OCI-LY7 (cell line): ENCODE measurements around the gene AARS2. TPM values are rescaled to one million over a fixed set of nuclear protein-coding genes. Genes with fewer than 3 reads are reported as not detected.

Source experiments
- BruUV-seq: library from RNA; stranded (reverse); fragments of 400-500 nt; replicated peaks from 2 replicates; lab custom pipeline; 2021; lab: Mats Ljungman, UMichigan
- CTCF ChIA-PET: fragments of 300-600 bp; sonication (Branson Sonifier 250); formaldehyde crosslinking; loops from one replicate; lab custom pipeline; 2022; ENCODE audit warnings: antibody characterized with exemption; ENCODE audit not compliant: unreplicated experiment; lab: Charles Lee
- POLR2A ChIA-PET: fragments of 300-600 bp; sonication (Branson Sonifier 250); formaldehyde crosslinking; loops from one replicate; lab custom pipeline; 2022; ENCODE audit warnings: antibody characterized with exemption; lab: Charles Lee
- DNase-seq: peaks from one replicate; pipeline ENCODE4 v3.0.0-alpha.2; 2015; ENCODE audit warnings: low spot score
- H2AFZ ChIP-seq: fragments of 200-600 bp; sonication (generic), shearing (Covaris generic); 2 replicates; pipeline ENCODE4 v1.6.1; 2014; ENCODE audit warnings: mild to moderate bottlenecking, antibody characterized with exemption, low read length, moderate library complexity
- H3K27ac ChIP-seq: fragments of 200-600 bp; sonication (generic); 2 replicates; pipeline ENCODE4 v1.5.1; 2014; ENCODE audit warnings: mixed run types, low read depth, mild to moderate bottlenecking, moderate library complexity, low read length, inconsistent platforms; ENCODE audit not compliant: poor library complexity, severe bottlenecking
- H3K36me3 ChIP-seq: fragments of 200-600 bp; sonication (generic); 2 replicates; pipeline ENCODE4 v1.6.1; 2014; ENCODE audit warnings: mild to moderate bottlenecking, antibody characterized with exemption, low read length, moderate library complexity, mixed read lengths; ENCODE audit not compliant: insufficient read depth
- H3K4me1 ChIP-seq: fragments of 200-600 bp; sonication (generic); 2 replicates; pipeline ENCODE4 v1.5.1; 2014; ENCODE audit warnings: mild to moderate bottlenecking, low read length; ENCODE audit not compliant: insufficient read depth, poor library complexity, severe bottlenecking
- H3K4me2 ChIP-seq: fragments of 200-600 bp; sonication (generic); 2 replicates; pipeline ENCODE4 v1.6.1; 2014; ENCODE audit warnings: mild to moderate bottlenecking, low read length
- H3K4me3 ChIP-seq: fragments of 200-600 bp; sonication (generic); 2 replicates; pipeline ENCODE4 v1.5.1; 2014; ENCODE audit warnings: mild to moderate bottlenecking, low read depth, low read length; ENCODE audit not compliant: poor library complexity, severe bottlenecking
- H3K79me2 ChIP-seq: fragments of 200-600 bp; sonication (generic); 2 replicates; pipeline ENCODE4 v1.6.1; 2016; ENCODE audit warnings: low read depth, mild to moderate bottlenecking, low read length, moderate library complexity, mixed read lengths; ENCODE audit not compliant: insufficient read depth
- H3K9me2 ChIP-seq: fragments of 200-600 bp; sonication (generic); 2 replicates; pipeline ENCODE4 v1.6.1; 2016; ENCODE audit warnings: mild to moderate bottlenecking, low read length, mixed read lengths; ENCODE audit not compliant: insufficient read depth
- H3K9me3 ChIP-seq: fragments of 200-600 bp; sonication (generic); 2 replicates; pipeline ENCODE4 v1.6.1; 2014; ENCODE audit warnings: mild to moderate bottlenecking, mixed run types, low read length, mixed read lengths
- H4K20me1 ChIP-seq: fragments of 200-600 bp; sonication (generic); 2 replicates; pipeline ENCODE4 v1.6.1; 2014; ENCODE audit warnings: mild to moderate bottlenecking, antibody characterized with exemption, low read length, moderate library complexity, mixed read lengths; ENCODE audit not compliant: insufficient read depth
- EZH2phosphoT487 ChIP-seq: fragments of 200-600 bp; sonication (generic); IDR thresholded peaks from 2 replicates; pipeline ENCODE4 v1.6.1; 2018; ENCODE audit warnings: low read depth, borderline replicate concordance, mild to moderate bottlenecking, mixed run types, antibody characterized with exemption, low read length, moderate library complexity, mixed read lengths
- intact Hi-C: fragments of 100-400 bp; cut with micrococcal nuclease; formaldehyde crosslinking; loops from one replicate; pipeline ENCODE4 v1.10.0; 2022; ENCODE audit not compliant: unreplicated experiment
- total RNA-seq, 2 experiments: library from RNA; depleted of rRNA in 1 of 2; stranded (reverse); fragments of >200 nt in 1 of 2; shearing (Covaris generic) in 1 of 2; gene quantifications; 2 replicates each; pipeline ENCODE4 v1.2.3, GENCODE V29; 2014 to 2022
- TF ChIP-seq, protein P1 (sequence below): fragments of 200-600 bp; sonication (generic); conservative IDR thresholded peaks from 2 replicates; pipeline ENCODE4 v1.5.1; 2014; ENCODE audit warnings: mild to moderate bottlenecking, antibody characterized with exemption, low read length, moderate library complexity, mixed read lengths

AARS2 gene
- total RNA-seq, 2 experiments from 2014 or later: 20.7 to 22.0 TPM

- intact Hi-C loops: no loop called here
- Histone ChIP-seq H3K4me3 (no peak overlapping the region), H2AFZ (no peak overlapping the region), H3K79me2 (peaks cover 11% of the 10 kb centered on the region; the same call in 1 of the 2 replicates), H3K4me2 (no peak overlapping the region), H3K9me2 (no peaks in the 10 kb centered on the region), H3K4me1 (peaks cover 10% of the 10 kb centered on the region), H3K27ac (no peak overlapping the region), H4K20me1 (no peaks in the 10 kb centered on the region), H3K9me3 (no peaks in the 10 kb centered on the region), H3K36me3 (peaks cover 61% of the 10 kb centered on the region)
- POLR2A ChIA-PET: interaction anchor here (0.6 to 1.2 kb wide), 2 partner anchors 23 to 124 kb away, joined by 3 read pairs; no protein-coding TSS in a partner anchor
- CTCF ChIA-PET: interaction anchor here (0.6 kb wide), 1 partner anchor 217 kb away, joined by 3 read pairs; no protein-coding TSS in a partner anchor
- no peak for DNase-seq
- no TSS peak for BruUV-seq
- TF ChIP-seq, protein P1, sequence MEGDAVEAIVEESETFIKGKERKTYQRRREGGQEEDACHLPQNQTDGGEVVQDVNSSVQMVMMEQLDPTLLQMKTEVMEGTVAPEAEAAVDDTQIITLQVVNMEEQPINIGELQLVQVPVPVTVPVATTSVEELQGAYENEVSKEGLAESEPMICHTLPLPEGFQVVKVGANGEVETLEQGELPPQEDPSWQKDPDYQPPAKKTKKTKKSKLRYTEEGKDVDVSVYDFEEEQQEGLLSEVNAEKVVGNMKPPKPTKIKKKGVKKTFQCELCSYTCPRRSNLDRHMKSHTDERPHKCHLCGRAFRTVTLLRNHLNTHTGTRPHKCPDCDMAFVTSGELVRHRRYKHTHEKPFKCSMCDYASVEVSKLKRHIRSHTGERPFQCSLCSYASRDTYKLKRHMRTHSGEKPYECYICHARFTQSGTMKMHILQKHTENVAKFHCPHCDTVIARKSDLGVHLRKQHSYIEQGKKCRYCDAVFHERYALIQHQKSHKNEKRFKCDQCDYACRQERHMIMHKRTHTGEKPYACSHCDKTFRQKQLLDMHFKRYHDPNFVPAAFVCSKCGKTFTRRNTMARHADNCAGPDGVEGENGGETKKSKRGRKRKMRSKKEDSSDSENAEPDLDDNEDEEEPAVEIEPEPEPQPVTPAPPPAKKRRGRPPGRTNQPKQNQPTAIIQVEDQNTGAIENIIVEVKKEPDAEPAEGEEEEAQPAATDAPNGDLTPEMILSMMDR: no peak
- no peak for TF ChIP-seq EZH2phosphoT487
Measured at GRCh38 chr6:44309631-44310030, 3.5 kb downstream of the AARS2 start.

DNA sequence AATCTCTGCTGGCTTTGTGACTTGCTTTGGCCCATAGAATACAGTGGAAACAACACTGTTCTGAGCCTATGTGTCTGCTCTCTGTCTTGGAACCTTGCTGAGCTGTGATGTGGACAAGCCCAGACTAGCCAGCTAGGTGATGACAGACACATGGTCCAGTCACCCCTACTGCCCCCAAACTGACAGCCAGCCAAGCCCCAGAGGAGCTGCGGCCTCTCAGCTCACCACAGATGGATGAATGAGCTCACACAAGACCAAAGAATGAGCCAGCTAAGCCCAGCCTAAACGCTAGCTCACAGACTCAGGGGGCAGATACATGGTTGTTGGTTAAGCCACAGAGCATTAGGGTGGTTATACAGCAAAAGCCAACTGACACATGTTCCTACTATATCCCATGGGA is 4.1 kb downstream of the AARS2 start:
- intact Hi-C loops: no loop called here
- no TSS peak for BruUV-seq
- TF ChIP-seq, protein P1: no peak
- no peak for TF ChIP-seq EZH2phosphoT487
- Histone ChIP-seq H3K4me2 (no peak overlapping the region), H4K20me1 (no peaks in the 10 kb centered on the region), H3K27ac (no peak overlapping the region), H3K9me2 (no peaks in the 10 kb centered on the region), H3K4me3 (no peak overlapping the region), H2AFZ (no peak overlapping the region), H3K9me3 (no peaks in the 10 kb centered on the region), H3K36me3 (peaks cover 67% of the 10 kb centered on the region), H3K4me1 (peaks cover 10% of the 10 kb centered on the region), H3K79me2 (peaks cover 11% of the 10 kb centered on the region; the same call in 1 of the 2 replicates)
- ChIA-PET POLR2A (interaction anchor here (1.2 to 2.0 kb wide), 2 partner anchors 14 to 24 kb away, joined by 3 to 4 read pairs; no protein-coding TSS in a partner anchor), CTCF (interaction anchor here (0.6 kb wide), 2 partner anchors 37 to 216 kb away, joined by 3 read pairs; no protein-coding TSS in a partner anchor)
- DNase-seq: no peak

DNA sequence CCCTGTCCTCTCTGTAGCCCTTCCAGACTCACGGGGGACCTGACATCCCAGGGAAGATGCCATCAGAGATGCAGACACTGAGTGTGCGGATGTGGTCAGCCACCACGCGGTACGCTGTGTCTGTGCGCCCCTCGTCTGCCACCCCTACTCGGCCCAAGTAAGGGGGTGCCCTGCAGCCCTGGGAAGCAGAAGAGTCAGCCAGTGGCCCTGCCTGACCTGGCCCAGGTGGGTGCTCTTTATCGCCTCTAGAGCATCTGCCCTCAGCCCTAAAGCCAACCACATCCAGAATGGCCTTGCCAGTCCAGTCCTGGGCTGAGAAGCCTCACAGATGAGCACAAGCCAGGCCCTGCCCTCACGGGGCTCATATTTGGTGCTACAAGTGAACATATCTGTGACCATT is 5.9 kb downstream of the AARS2 start:
- Histone ChIP-seq H3K79me2 (peaks cover 4% of the 10 kb centered on the region; the same call in 1 of the 2 replicates), H3K36me3 (peaks cover 85% of the 10 kb centered on the region), H3K4me1 (peaks cover 6% of the 10 kb centered on the region), H3K9me3 (no peaks in the 10 kb centered on the region), H4K20me1 (no peaks in the 10 kb centered on the region), H3K9me2 (no peaks in the 10 kb centered on the region), H2AFZ (no peak overlapping the region), H3K4me3 (no peak overlapping the region), H3K4me2 (no peak overlapping the region), H3K27ac (no peak overlapping the region)
- POLR2A ChIA-PET: interaction anchor here (0.7 to 2.0 kb wide), 2 partner anchors 12 to 165 kb away, joined by 4 to 9 read pairs; no protein-coding TSS in a partner anchor
- intact Hi-C loops: no loop called here
- DNase-seq: no peak
- no peak for TF ChIP-seq EZH2phosphoT487
- TF ChIP-seq, protein P1: no peak
- CTCF ChIA-PET: interaction anchor here (0.5 kb wide), 1 partner anchor 234 kb away, joined by 4 read pairs; no protein-coding TSS in a partner anchor
- BruUV-seq: no TSS peak
